ENCODE results near the gene ZNF282. TPM values are rescaled to one million over a fixed set of nuclear protein-coding genes. Genes with fewer than 3 reads are reported as not detected.

Gene ZNF282
- total RNA-seq, 1 donor from 2014 or later = 32.0 TPM

GRCh38 chr7:149196151-149196704 lies 882 bp downstream of the ZNF282 start:
- Histone ChIP-seq H3K36me3 (ENCODE audit: control insufficient read depth, insufficient read depth, low read length) (peaks cover 7% of the 10 kb centered on the region), H3K4me3 (ENCODE audit: low read depth, low read length) (peak overlapping the region; percentile 93), H3K27me3 (ENCODE audit: control insufficient read depth, insufficient read depth, low read length) (no peaks in the 10 kb centered on the region)
- DNase-seq (ENCODE audit: low read depth) = no peak
- TF ChIP-seq CTCF (IDR thresholded peaks at IDR 0.05; ENCODE audit: insufficient read depth, low read length, poor library complexity, severe bottlenecking) = no peak

- DNase-seq (ENCODE audit: low read depth) = no peak
- peaks cover 7% of the 10 kb centered on the region for H3K36me3 ChIP-seq (ENCODE audit: control insufficient read depth, insufficient read depth, low read length)
- H3K4me3 ChIP-seq (ENCODE audit: low read depth, low read length) = peak overlapping the region; percentile 93
- TF ChIP-seq CTCF (IDR thresholded peaks at IDR 0.05; ENCODE audit: insufficient read depth, low read length, poor library complexity, severe bottlenecking) = no peak
- no peaks in the 10 kb centered on the region for H3K27me3 ChIP-seq (ENCODE audit: control insufficient read depth, insufficient read depth, low read length)
Observed at GRCh38 chr7:149196705-149197171, 1.4 kb downstream of the ZNF282 start.

GRCh38 chr7:149197675-149198074 lies 2.3 kb downstream of the ZNF282 start:
- no peak for DNase-seq (ENCODE audit: low read depth)
- no peak for TF ChIP-seq CTCF (IDR thresholded peaks at IDR 0.05; ENCODE audit: insufficient read depth, low read length, poor library complexity, severe bottlenecking)

GRCh38 chr7:149198161-149198816 lies 2.9 kb downstream of the ZNF282 start:
- no peak for DNase-seq (ENCODE audit: low read depth)
- Histone ChIP-seq H3K36me3 (ENCODE audit: control insufficient read depth, insufficient read depth, low read length) (peaks cover 10% of the 10 kb centered on the region), H3K4me3 (ENCODE audit: low read depth, low read length) (no peak overlapping the region), H3K27me3 (ENCODE audit: control insufficient read depth, insufficient read depth, low read length) (no peaks in the 10 kb centered on the region)
- no peak for TF ChIP-seq CTCF (IDR thresholded peaks at IDR 0.05; ENCODE audit: insufficient read depth, low read length, poor library complexity, severe bottlenecking)

More at GRCh38 chr7:149197675-149198074, 2.3 kb downstream of the ZNF282 start:
- Histone ChIP-seq H3K36me3 (ENCODE audit: control insufficient read depth, insufficient read depth, low read length) (peaks cover 7% of the 10 kb centered on the region), H3K27me3 (ENCODE audit: control insufficient read depth, insufficient read depth, low read length) (no peaks in the 10 kb centered on the region), H3K4me3 (ENCODE audit: low read depth, low read length) (no peak overlapping the region)

- no peaks in the 10 kb centered on the region for H3K27me3 ChIP-seq (ENCODE audit: control insufficient read depth, insufficient read depth, low read length)
- H3K36me3 ChIP-seq (ENCODE audit: control insufficient read depth, insufficient read depth, low read length) = peaks cover 10% of the 10 kb centered on the region
- no peak overlapping the region for H3K4me3 ChIP-seq (ENCODE audit: low read depth, low read length)
- no peak for TF ChIP-seq CTCF (IDR thresholded peaks at IDR 0.05; ENCODE audit: insufficient read depth, low read length, poor library complexity, severe bottlenecking)
- no peak for DNase-seq (ENCODE audit: low read depth)
Observed at GRCh38 chr7:149199234-149199995, 4.1 kb downstream of the ZNF282 start.
